Cardiac septum (tissue), 1 donor: ENCODE results near the gene HELQ. TPM values are rescaled to one million over a fixed set of nuclear protein-coding genes. Genes with fewer than 3 reads are reported as not detected.
"Not testable (repeated sequence)": the region's sequence is repeated elsewhere in the genome, so short reads cannot be mapped to it uniquely, and the experiment has no call there.

ENCODE experiments used
- DNase-seq: peaks from one replicate; pipeline ENCODE4 v3.0.0-alpha.2; 2020; ENCODE audit warnings: low spot score
- intact Hi-C: fragments of 100-400 bp; cut with DNase I; formaldehyde crosslinking; loops from one replicate; pipeline ENCODE4 v1.14.0; 2022
- total RNA-seq: library from RNA; stranded (reverse); fragmentation: NEBNext Ultra II Directional; extraction: Animal tissue kit (Norgen Biotek cat#: 25700); gene quantifications from one replicate; pipeline ENCODE4 v1.2.1, GENCODE V29; 2021
- donor health status: DM: no; HTN: no; CAD: no.

The HELQ gene
- total RNA-seq, 1 donor from 2014 or later, result 11.1 TPM

GRCh38 chr4:83440148-83440814 lies 15.3 kb downstream of the HELQ start:
- DNase-seq, result no peak
- intact Hi-C loops, result no loop called here

DNA sequence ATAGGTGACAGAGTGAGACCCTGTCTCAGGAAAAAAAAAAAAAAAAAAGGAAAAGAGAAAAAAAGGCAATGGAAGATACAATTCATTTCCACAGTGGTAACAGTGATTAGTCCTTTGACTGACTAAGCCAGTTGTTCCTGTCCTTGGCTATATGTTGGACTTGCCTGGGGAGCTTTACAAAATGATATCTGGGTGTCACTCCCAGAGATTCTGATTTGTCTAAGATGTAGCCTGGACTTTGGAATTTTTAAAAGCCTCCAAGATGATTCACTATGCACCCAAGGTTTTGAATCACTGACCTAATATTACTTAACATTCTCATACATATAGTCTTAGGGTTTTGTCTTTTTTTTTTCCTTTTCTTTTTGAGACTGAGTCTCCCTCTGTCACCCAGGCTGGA lies 16.9 kb downstream of the HELQ start:
- DNase-seq, result no peak
- intact Hi-C loops, result no loop called here

- no peak for DNase-seq
- intact Hi-C loops, result no loop called here
These were observed 18.9 kb downstream of the HELQ start for GRCh38 chr4:83436680-83437079.

DNA sequence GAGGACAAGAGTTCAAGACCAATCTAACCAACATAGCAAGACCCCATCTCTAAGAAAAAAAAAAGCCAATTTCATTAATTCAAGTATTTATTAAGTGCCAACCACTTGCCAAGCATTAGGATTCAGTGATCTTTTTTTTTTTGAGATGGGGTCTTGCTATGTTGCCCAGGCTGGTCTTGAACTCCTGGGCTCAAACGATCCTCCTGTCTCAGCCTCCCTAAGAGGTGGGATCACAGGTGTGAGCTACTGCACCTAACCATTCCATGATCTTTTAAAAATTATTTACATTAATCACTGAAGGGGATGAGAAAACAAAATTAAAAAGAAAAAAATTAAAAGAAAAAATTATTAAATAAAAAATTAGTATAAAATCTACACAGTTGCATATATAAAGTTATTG lies 24.4 kb downstream of the HELQ start:
- intact Hi-C loops, result no loop called here
- DNase-seq, result no peak

DNA sequence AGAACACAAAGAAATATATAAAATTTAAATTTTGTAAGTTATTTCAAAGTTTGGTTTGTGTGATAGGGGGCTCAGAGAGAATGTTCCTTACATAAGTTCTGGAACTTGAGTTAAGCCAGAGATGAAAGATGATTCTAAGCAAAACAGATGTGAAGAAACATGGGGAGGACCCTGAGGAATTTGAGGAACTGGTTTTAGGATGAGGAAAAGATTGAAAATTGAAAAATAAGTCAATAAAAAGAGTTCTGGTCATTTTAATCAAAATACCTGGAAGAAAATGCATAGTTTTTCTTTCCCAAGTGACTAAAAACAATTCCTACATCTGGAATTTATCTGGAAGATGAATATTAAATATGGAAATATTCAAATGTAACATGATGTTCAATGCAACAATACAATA lies 37.4 kb downstream of the HELQ start:
- no peak for DNase-seq
- intact Hi-C loops, result no loop called here

DNA sequence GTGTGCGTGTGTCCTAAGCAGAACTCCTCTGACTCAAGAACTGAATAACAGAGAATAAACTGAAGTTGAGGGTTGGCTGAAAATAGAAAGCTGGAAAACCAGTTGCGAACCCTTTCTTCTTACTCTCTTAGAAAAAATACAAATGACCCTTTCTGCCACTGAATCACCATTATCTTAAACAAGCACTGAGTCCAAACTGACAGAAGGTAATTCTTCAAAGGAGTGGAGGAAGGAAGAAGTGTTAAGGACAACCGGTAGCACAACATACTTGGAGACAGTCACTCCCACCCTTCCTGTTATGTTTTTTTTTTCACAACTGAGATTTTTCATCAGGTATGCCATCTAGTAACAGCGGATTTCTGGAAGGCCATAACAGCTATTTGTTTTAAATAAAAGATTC lies 38.1 kb downstream of the HELQ start:
- intact Hi-C loops, result no loop called here
- no peak for DNase-seq

- intact Hi-C loops, result no loop called here
- no peak for DNase-seq
These were observed 41.9 kb downstream of the HELQ start for GRCh38 chr4:83413676-83414075.

DNA sequence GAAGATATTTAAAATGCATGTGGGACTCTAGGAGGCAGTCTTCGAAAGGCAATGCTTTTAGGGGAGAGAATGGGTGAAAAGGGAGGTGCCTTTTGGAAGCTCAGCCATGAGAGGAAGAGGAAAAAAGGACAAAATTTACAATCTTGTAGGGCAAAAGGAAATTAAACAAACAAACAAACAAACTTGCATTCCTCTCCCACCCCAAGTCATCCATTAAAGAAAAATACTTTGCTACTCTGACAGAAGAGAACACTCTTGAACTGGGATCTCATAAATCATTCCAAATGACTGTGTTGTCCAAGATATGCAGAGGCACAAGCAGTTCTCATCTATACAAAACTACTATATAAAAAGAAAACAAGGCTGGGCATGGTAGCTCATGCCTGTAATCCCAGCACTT lies 46.7 kb downstream of the HELQ start:
- intact Hi-C loops, result no loop called here
- no peak for DNase-seq

DNA sequence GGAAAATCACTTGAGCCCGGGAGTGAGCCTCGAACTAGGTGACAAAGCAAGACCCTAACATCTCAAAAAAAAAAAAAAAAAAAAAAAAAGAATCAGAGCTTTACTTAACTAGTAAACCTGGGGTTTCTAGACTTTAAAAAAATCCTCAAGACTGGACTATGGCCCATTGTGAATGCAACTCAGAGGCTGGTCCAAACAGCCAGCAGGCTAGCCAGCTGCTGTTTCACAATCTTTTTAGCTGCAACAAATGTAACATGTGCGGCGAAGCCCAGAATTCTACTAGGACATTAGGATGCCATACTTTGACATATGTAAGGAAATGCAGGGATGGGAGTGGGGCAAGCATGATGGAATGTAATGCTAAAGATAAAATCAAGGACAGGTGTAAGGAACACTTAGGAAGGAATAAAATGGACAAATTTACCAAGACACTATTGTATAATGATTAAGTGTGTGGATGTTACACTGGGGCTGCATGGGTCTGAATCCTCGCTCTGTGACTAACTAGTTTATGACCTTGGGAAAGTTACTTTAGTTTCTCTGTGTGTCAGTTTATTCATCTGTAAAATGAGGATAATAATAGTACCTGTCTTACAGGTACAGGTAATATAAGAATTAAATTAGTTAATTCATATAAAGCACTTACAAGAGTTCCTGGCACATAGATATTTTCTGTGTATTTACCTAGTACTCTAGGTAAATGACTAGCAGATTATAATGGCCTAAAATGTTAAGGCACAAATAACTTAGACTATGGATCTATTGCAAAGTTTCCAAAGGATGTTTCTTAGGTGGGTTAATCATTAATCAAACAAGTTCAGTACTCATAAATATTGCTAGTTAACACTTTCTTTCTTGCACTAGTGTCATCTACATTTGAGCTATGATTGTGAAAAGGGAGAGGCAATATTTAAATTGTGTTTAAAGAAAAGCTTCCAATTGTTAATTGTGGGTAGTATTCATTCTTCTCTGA lies 49.5 kb downstream of the HELQ start:
- DNase-seq, result no peak
- intact Hi-C loops, result no loop called here

- intact Hi-C loops, DNase-seq: not testable (repeated sequence)
These were observed 57.5 kb downstream of the HELQ start for GRCh38 chr4:83398158-83398557.

GRCh38 chr4:83393908-83394307 lies 61.7 kb downstream of the HELQ start:
- intact Hi-C loops, result no loop called here
- no peak for DNase-seq

- DNase-seq, result no peak
- intact Hi-C loops, result no loop called here
These were observed 63.1 kb downstream of the HELQ start for GRCh38 chr4:83392562-83392961.

DNA sequence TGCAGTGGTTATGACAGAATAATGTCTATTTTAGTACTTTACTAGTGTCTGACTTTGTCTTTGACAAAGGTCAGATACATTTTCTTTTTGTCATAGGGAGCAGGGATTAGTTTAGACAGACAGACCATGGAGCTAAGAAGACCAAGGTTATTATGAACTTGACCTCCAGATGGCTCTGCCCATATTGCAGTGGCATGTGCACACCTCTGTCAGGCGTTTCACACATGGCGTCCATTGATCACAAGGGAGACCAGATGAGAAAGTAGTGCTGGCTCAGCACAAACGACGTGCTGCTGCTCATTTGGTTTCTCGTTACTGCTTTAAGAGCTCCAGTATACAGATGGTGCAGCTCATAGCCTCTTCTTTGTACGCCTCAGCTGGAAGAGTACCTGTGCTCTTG lies 64.7 kb downstream of the HELQ start:
- no peak for DNase-seq
- intact Hi-C loops, result no loop called here

- intact Hi-C loops, result no loop called here
- no peak for DNase-seq
These were observed 65.7 kb downstream of the HELQ start for GRCh38 chr4:83389756-83390505.

- intact Hi-C loops, result no loop called here
- DNase-seq, result no peak
These were observed 66.4 kb downstream of the HELQ start for GRCh38 chr4:83389037-83389720.

DNA sequence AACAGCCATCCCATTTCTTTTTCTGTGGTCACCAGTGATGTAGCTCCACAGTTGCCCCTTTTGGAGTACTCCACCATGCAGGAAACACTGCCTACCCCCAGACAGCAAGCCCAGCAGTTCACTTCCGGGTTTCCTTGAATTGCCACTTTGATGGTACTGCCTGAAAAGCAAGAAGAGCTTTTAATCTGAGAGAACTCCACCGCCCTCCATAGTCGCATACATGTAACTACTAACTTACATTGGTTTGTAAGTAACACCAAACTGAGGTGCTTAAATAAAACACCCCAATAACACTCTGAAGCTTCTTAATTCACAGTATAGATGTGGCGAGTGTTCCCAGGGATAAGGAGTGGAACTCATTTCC lies 67.3 kb downstream of the HELQ start:
- intact Hi-C loops, result no loop called here

GRCh38 chr4:83387476-83388312 lies 67.9 kb downstream of the HELQ start:
- intact Hi-C loops, result no loop called here
- no peak for DNase-seq

More for the DNA sequence above, 67.3 kb downstream of the HELQ start:
- no peak for DNase-seq

GRCh38 chr4:83387012-83387411 lies 68.6 kb downstream of the HELQ start:
- intact Hi-C loops, result no loop called here
- DNase-seq, result no peak

GRCh38 chr4:83382850-83383249 lies 72.8 kb downstream of the HELQ start:
- DNase-seq, result no peak
- intact Hi-C loops, result no loop called here
